Panc1 (cell line): ENCODE results near the gene DNAAF5. TPM values are rescaled to one million over a fixed set of nuclear protein-coding genes. Genes with fewer than 3 reads are reported as not detected.

Experiments
- ATAC-seq: fragments of 200-7000 bp; cut with Tn5 transposase; 2 replicates; pipeline ENCODE4 v1.9.1; 2020; ENCODE audit warnings: mild to moderate bottlenecking, moderate library complexity
- BruUV-seq: library from RNA; stranded (reverse); fragments of 400-500 nt; replicated peaks from 2 replicates; lab custom pipeline; 2021; lab: Mats Ljungman, UMichigan
- CTCF ChIA-PET: fragments of 300-600 bp; sonication (Branson Sonifier 250); formaldehyde crosslinking; loops from one replicate; lab custom pipeline; 2022; ENCODE audit warnings: antibody characterized with exemption; lab: Charles Lee
- POLR2A ChIA-PET: fragments of 300-600 bp; sonication (Branson Sonifier 250); formaldehyde crosslinking; loops from one replicate; lab custom pipeline; 2022; ENCODE audit warnings: antibody characterized with exemption; lab: Charles Lee
- DNase-seq: peaks from one replicate; pipeline ENCODE4 v3.0.0-alpha.2; 2010; ENCODE audit warnings: low read depth, low spot score
- H3K27ac ChIP-seq: 2 replicates; pipeline ENCODE4 v1.5.1; 2011; ENCODE audit warnings: mild to moderate bottlenecking, low read length, inconsistent platforms
- H3K27me3 ChIP-seq: fragments of 200-500 bp; sonication (Bioruptor generic); 2 replicates; pipeline ENCODE4 v1.6.0; 2014; ENCODE audit warnings: low read length, inconsistent platforms; ENCODE audit not compliant: control insufficient read depth, insufficient read depth
- H3K36me3 ChIP-seq: fragments of 200-500 bp; sonication (Bioruptor generic); 2 replicates; pipeline ENCODE4 v1.5.1; 2014; ENCODE audit warnings: inconsistent platforms, mild to moderate bottlenecking, low read length, moderate library complexity; ENCODE audit not compliant: control insufficient read depth, insufficient read depth
- H3K4me1 ChIP-seq: 2 replicates; pipeline ENCODE4 v1.5.1; 2011; ENCODE audit warnings: inconsistent platforms, mild to moderate bottlenecking, low read length, moderate library complexity; ENCODE audit not compliant: control insufficient read depth, insufficient read depth
- H3K4me3 ChIP-seq, 2 experiments: 2 replicates each; pipeline ENCODE4 v1.5.1; 2011 to 2012; ENCODE audit warnings: low read depth in 2 of 2, low read length in 2 of 2, mild to moderate bottlenecking in 2 of 2, inconsistent platforms in 1 of 2, moderate library complexity in 1 of 2
- H3K9me3 ChIP-seq: fragments of 200-500 bp; sonication (Bioruptor generic); 2 replicates; pipeline ENCODE4 v1.5.1; 2014; ENCODE audit warnings: low read depth, mild to moderate bottlenecking, inconsistent platforms, low read length, moderate library complexity; ENCODE audit not compliant: control insufficient read depth, insufficient read depth
- CTCF ChIP-seq: fragments of 450-650 bp; IDR thresholded peaks from 2 replicates; pipeline ENCODE4 v1.5.1; 2017; ENCODE audit warnings: mild to moderate bottlenecking
- POLR2AphosphoS5 ChIP-seq: IDR thresholded peaks from 2 replicates; pipeline ENCODE4 v1.6.1; 2012; ENCODE audit warnings: mild to moderate bottlenecking, low read depth, low read length, moderate library complexity
- REST ChIP-seq, 2 experiments: IDR thresholded peaks; 2 replicates each; pipeline ENCODE4 v1.6.1; 2011 to 2012; ENCODE audit warnings: low read depth in 2 of 2, control low read depth in 1 of 2, low read length in 1 of 2, mild to moderate bottlenecking in 1 of 2, moderate library complexity in 1 of 2; ENCODE audit not compliant: insufficient read depth in 1 of 2
- SIN3A ChIP-seq: IDR thresholded peaks from 2 replicates; pipeline ENCODE4 v1.6.1; 2012; ENCODE audit warnings: low read depth, mild to moderate bottlenecking, low read length, moderate library complexity, borderline replicate concordance; ENCODE audit not compliant: insufficient read depth
- TCF7L2 ChIP-seq: IDR thresholded peaks from 2 replicates; pipeline ENCODE4 v1.6.1; 2011; ENCODE audit warnings: mild to moderate bottlenecking, low read depth, low read length, inconsistent platforms
- in situ Hi-C: cut with HindIII; loops from 2 replicates; pipeline ENCODE4 v1.10.0; 2016; ENCODE audit warnings: low sequenced_read_pairs, low pct_unique_long_range_greater_than_20kb
- intact Hi-C: fragments of 100-400 bp; cut with micrococcal nuclease; formaldehyde crosslinking; loops from one replicate; pipeline ENCODE4 v1.10.0; 2022; ENCODE audit not compliant: unreplicated experiment
- total RNA-seq: library from RNA; stranded (reverse); gene quantifications from one replicate; pipeline ENCODE4 v1.2.1, GENCODE V29; 2021; ENCODE audit not compliant: unreplicated experiment

Gene DNAAF5
- total RNA-seq, 1 experiment from 2014 or later, result 79.5 TPM

- no TSS peak for BruUV-seq
- intact Hi-C loops, result no loop called here
- in situ Hi-C loops, result no loop called here
- Histone ChIP-seq H3K9me3 (peaks cover 10% of the 10 kb centered on the region), H3K4me1 (no peaks in the 10 kb centered on the region), H3K27me3 (no peaks in the 10 kb centered on the region), H3K27ac (no peak overlapping the region), H3K36me3 (no peaks in the 10 kb centered on the region), H3K4me3 (no peak overlapping the region)
- no peak for TF ChIP-seq CTCF
- no peak for TF ChIP-seq REST (IDR thresholded peaks at IDR 0.05; ENCODE audit: insufficient read depth in 1 of 2, low read depth in 2 of 2, low read length in 1 of 2)
- no peak for TF ChIP-seq POLR2AphosphoS5
- no peak for TF ChIP-seq TCF7L2
- TF ChIP-seq SIN3A, result no peak
- ChIA-PET CTCF (no interaction called here), POLR2A (no interaction called here)
- ATAC-seq, result no peak
- no peak for DNase-seq
Measured at GRCh38 chr7:680411-681127, 45.9 kb upstream of the DNAAF5 start.

GRCh38 chr7:681551-682307, 44.8 kb upstream of the DNAAF5 start:
- Histone ChIP-seq H3K4me3 (no peak overlapping the region), H3K27me3 (no peaks in the 10 kb centered on the region), H3K4me1 (no peaks in the 10 kb centered on the region), H3K27ac (no peak overlapping the region), H3K36me3 (no peaks in the 10 kb centered on the region), H3K9me3 (peaks cover 19% of the 10 kb centered on the region)
- TF ChIP-seq CTCF (no peak), REST (IDR thresholded peaks at IDR 0.05; ENCODE audit: insufficient read depth in 1 of 2, low read depth in 2 of 2, low read length in 1 of 2) (no peak), SIN3A (no peak), POLR2AphosphoS5 (no peak), TCF7L2 (no peak)
- ChIA-PET CTCF (no interaction called here), POLR2A (no interaction called here)
- DNase-seq (no peak), ATAC-seq (no peak)
- in situ Hi-C loops (no loop called here), intact Hi-C loops (no loop called here)
- BruUV-seq, result no TSS peak
